ENCODE data around the gene RGL2.

GRCh38 chr6:33259032-33259431, 39.7 kb downstream of the RGL2 start:
- no peak for TF ChIP-seq POLR2A (IDR thresholded peaks at IDR 0.05)
- TF ChIP-seq CTCF (IDR thresholded peaks at IDR 0.05): no peak
- TF ChIP-seq EP300 (IDR thresholded peaks at IDR 0.05): no peak
